Stimulated activated CD8-positive, alpha-beta memory T cell treated with anti-CD3 and anti-CD28 coated beads, Interleukin-15, amount 100 ng/mL, for 1 hour (primary cell): Measurements from ENCODE around the gene MGAT3.

Source experiments
- DNase-seq: peaks from one replicate; pipeline ENCODE4 v3.0.0-alpha.2; 2020; ENCODE audit warnings: low read depth

MGAT3 gene

GRCh38 chr22:39450258-39450955, 6.4 kb upstream of the MGAT3 start:
- DNase-seq: no peak

DNA sequence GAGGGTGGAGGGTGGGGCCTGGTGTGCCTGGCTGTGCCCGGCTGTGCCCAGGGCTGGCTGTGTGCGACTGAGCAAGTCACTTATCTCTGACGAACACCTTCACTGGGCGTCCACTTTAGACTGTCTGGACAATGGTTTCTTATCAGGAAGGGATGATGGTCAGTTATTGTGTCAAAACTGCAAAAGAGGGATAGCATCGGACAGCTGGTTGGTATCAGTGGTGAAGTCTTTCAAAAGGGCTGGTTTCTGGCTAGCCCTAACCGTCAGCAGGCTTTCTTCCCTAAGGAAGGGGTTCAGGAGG, 4.1 kb upstream of the MGAT3 start:
- DNase-seq: no peak

GRCh38 chr22:39453765-39454378, 2.9 kb upstream of the MGAT3 start:
- no peak for DNase-seq

- DNase-seq: no peak
Observed at GRCh38 chr22:39454385-39454871, 2.4 kb upstream of the MGAT3 start.

DNA sequence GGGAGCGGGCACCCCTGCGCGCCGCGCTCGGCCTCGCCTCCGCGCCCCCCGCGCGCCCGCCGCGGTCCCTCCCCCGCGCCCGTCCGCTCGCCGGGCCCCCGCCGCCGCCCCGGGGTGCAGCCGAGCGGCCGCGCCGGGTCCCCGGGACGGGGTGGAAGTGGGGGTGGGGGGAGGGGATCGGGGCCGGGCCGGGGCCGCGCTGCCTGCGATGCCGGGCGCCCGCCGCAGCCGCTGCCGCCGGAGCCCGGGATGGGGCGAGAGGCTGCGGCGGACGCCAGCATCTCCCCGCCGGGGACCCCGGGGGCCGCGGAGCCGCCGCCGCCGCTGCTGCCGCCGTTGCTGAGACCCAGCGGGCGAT, 365 bp downstream of the MGAT3 start:
- DNase-seq: no peak

GRCh38 chr22:39457556-39458443, 988 bp downstream of the MGAT3 start:
- DNase-seq: no peak

GRCh38 chr22:39458444-39459083, 1.8 kb downstream of the MGAT3 start:
- no peak for DNase-seq

DNA sequence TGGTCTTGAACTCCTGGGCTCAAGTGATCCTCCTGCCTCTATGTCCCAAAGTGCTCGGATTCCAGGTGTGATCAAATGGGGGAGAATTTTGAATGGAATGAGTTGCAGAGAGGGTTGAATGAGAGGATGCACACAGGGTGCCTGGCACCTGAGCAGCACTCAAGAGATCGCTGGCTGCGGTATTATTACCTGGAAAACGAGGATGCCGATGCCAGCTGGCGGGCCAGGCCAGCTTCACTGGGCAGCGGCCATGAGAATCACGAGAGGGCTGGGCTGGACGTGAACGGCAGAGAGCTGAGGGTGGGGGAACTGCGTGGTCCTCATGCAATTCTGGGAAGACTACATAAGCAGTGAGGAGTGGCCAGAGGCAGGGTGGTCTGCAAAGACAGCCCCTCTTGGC, 2.9 kb downstream of the MGAT3 start:
- no peak for DNase-seq

DNA sequence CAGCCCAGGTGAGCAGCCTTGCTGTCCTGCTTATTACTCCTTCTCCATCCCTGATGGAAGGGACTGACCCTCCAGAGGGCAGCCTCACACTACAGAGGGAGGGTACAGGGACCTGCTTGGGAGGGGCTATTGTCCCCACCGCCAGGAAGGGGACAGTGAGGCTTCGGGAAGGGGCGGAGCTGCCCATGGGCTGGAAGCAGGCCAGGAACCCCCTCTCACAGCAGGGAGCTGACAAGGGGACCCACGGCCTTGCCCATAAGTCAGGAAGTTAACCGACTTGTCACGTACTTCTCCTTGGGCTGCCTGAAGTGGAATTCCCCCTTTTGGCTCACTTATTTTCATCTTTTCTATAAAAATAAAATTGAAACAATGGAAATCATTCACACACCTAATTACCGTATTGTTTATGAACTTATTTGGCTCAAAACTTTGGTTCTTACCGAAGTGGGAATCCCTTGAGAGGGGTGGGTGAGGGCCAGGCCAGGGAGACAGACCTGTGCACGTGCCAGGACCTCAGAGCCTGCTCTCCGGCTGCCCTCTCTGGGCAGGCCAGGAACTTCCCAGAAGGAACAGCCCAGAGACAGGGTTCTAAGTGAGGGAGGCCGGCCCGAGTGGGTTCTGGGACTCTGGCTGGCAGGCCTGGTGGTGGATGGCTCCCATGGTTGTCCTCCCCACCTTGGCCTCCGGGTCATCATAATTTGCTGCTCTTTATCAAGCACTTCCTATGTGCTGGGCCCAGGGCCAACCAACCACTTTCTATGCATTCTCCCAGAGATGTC, 5.8 kb downstream of the MGAT3 start:
- no peak for DNase-seq

GRCh38 chr22:39463277-39463676, 6.5 kb downstream of the MGAT3 start:
- no peak for DNase-seq

DNA sequence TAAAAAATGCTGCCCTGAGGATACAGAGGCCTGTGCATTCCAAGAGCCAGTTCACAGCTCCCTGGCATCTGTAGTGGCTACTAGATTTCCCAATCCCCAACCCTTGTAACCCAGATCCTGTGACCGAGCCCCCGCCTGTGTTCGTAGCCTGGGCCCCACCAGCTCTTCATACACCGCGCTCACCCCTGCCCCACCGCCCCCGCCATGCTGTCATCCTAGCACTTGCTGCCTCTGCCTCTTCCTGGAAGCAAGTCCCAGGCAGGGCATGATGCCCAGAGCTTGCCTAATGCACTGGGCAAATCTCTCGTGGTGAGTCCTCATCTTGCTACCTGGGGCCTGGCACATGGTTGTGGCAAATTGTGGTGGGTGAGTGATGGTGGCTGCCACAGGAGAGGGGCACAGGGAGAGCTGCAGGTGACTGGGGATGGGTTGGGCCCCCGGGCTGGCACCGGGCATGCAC, 7.1 kb downstream of the MGAT3 start:
- no peak for DNase-seq

GRCh38 chr22:39466228-39467006, 9.6 kb downstream of the MGAT3 start:
- DNase-seq: no peak

- no peak for DNase-seq
Observed at GRCh38 chr22:39467390-39467895, 10.6 kb downstream of the MGAT3 start.

- no peak for DNase-seq
Observed at GRCh38 chr22:39468487-39469325, 11.9 kb downstream of the MGAT3 start.

DNA sequence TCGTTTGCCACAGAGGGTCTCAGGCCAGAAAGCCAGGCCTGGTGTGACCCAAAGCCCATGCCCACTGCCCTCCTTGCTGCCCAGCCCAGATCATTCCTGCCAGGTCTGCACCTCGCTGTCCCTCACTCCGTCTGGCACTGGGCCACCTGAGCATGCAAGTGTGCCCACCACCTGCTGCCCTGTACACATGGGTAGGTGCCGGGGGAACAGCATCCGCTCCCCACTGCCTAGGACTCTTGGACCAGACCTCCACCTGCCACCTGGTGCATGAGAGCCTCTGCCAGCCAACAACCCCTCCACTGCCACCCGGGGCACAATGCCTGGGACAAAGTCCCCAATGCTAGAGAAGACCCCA, 12.5 kb downstream of the MGAT3 start:
- DNase-seq: no peak

GRCh38 chr22:39469681-39470450, 13.1 kb downstream of the MGAT3 start:
- DNase-seq: no peak

- DNase-seq: no peak
Observed at GRCh38 chr22:39470451-39471291, 13.9 kb downstream of the MGAT3 start.
